ENCODE results near the gene PDHB. TPM values are rescaled to one million over a fixed set of nuclear protein-coding genes. Genes with fewer than 3 reads are reported as not detected.
A peak's percentile ranks its signal among the peaks of the same experiment; 100 is the strongest.

PDHB gene
- total RNA-seq, 6 experiments from 2014 or later: 35.5 to 70.2 (median 47.3) TPM

DNA sequence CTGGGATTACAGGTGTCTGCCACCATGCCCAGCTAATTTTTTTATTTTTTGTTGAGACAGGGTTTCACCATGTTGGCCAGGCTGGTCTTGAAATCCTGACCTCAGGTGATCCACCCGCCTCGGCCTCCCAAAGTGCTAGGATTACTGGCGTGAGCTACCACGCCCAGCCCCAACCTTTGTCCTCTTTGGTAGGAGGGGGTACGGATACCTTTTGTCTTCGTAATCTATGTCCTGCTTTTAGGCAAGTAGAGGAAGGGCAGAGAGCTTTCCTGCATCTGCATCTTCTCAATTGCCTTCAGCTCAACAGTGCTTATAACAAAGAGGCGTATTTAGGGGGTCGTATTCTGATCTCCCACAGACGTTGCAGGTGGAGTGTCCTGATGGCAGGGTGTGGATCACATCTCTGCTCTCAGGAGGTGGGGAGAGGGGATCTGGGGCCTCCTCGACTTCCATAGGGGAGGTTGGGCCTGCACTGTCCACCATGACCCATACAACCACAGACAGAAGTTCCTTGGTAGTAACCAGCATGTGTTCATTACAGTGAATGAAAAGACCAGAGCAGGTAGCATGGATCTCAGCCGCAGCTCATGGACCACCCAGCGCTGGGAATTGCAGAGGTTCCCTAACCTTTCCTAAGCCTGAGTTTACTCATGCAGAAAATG is 36.9 kb upstream of the PDHB start:
- intact Hi-C loops (cut with DNase I): no loop called here
- Histone ChIP-seq H3K4me1 (peaks cover 0 to 51% (median 26%) of the 10 kb centered on the region in 4 donors), H3K27ac (peak overlapping the region; percentile 72 to 86 (median 86)), H3K9me3 (no peaks in the 10 kb centered on the region), H3K4me3 (peak overlapping the region in 1 of 3 donors; percentile 3), H3K27me3 (no peaks in the 10 kb centered on the region), H3K36me3 (no peaks in the 10 kb centered on the region)
- no peak for TF ChIP-seq CTCF (IDR thresholded peaks at IDR 0.05)
- TF ChIP-seq POLR2A (IDR thresholded peaks at IDR 0.05): no peak
- 78% methylated on average over 8 of the region's 12 CpGs for WGBS (ENCODE audit: insufficient coverage, low coverage, low lambda C conversion rate, missing lambda C conversion rate)
- DNase-seq: no peak
- no peak for ATAC-seq

- no peaks in the 10 kb centered on the region for H3K9me3 ChIP-seq
- ATAC-seq: no peak
- intact Hi-C loops (cut with DNase I): no loop called here
Measured at GRCh38 chr3:58469096-58469495, 35.5 kb upstream of the PDHB start.

GRCh38 chr3:58466899-58467563 is 33.4 kb upstream of the PDHB start:
- no peak for ATAC-seq
- DNase-seq: no peak
- intact Hi-C loops (cut with DNase I): no loop called here
- TF ChIP-seq POLR2A (IDR thresholded peaks at IDR 0.05): no peak
- no peak for TF ChIP-seq CTCF (IDR thresholded peaks at IDR 0.05)
- Histone ChIP-seq H3K36me3 (no peaks in the 10 kb centered on the region), H3K27me3 (no peaks in the 10 kb centered on the region), H3K9me3 (no peaks in the 10 kb centered on the region), H3K27ac (peak overlapping the region in 1 of 3 donors; percentile 35), H3K4me3 (no peak overlapping the region), H3K4me1 (peaks cover 0 to 34% (median 17%) of the 10 kb centered on the region in 4 donors)
- WGBS (ENCODE audit: insufficient coverage, low coverage, low lambda C conversion rate, missing lambda C conversion rate): 51% methylated on average over 4 of the region's 4 CpGs

More at GRCh38 chr3:58469096-58469495, 35.5 kb upstream of the PDHB start:
- DNase-seq: no peak
- H3K4me3 ChIP-seq: no peak overlapping the region
- WGBS (ENCODE audit: insufficient coverage, low coverage, low lambda C conversion rate, missing lambda C conversion rate): 92% methylated on average over 2 of the region's 4 CpGs
- TF ChIP-seq CTCF (IDR thresholded peaks at IDR 0.05) (no peak), POLR2A (IDR thresholded peaks at IDR 0.05) (no peak)
- H3K4me1 ChIP-seq: peaks cover 0 to 41% (median 18%) of the 10 kb centered on the region in 4 donors
- no peaks in the 10 kb centered on the region for H3K27me3 ChIP-seq
- H3K36me3 ChIP-seq: no peaks in the 10 kb centered on the region
- H3K27ac ChIP-seq: no peak overlapping the region

DNA sequence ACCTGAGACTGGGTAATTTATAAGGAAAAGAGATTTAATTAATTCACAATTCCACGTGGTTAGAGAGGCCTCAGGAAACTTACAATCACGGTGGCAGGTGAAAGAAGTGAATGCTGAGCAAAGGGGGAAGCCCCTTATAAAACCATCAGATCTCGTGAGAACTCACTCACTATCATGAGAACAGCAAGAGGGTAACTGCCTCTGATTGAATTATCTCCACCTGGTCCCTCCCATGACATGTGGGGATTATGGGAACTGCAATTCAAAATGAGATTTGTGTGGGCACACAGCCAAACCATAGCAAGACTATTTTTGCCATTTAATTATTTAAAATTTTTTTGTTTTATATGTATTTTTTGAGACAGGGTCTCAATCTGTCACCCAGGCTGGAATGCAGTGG is 31.2 kb upstream of the PDHB start:
- Histone ChIP-seq H3K27me3 (no peaks in the 10 kb centered on the region), H3K4me3 (no peak overlapping the region), H3K9me3 (no peaks in the 10 kb centered on the region), H3K27ac (no peak overlapping the region), H3K36me3 (no peaks in the 10 kb centered on the region), H3K4me1 (peaks cover 0 to 17% (median 7%) of the 10 kb centered on the region in 4 donors)
- intact Hi-C loops (cut with DNase I): no loop called here
- 73% methylated on average over 3 of the region's 3 CpGs for WGBS (ENCODE audit: insufficient coverage, low coverage, low lambda C conversion rate, missing lambda C conversion rate)
- TF ChIP-seq POLR2A (IDR thresholded peaks at IDR 0.05) (no peak), CTCF (IDR thresholded peaks at IDR 0.05) (peak in 1 of 4 donors; percentile 9)
- ATAC-seq: no peak
- DNase-seq: no peak

Data from right lobe of liver (tissue), 6 donors.